Body of pancreas (tissue), 4 donors: ENCODE results near the gene SLBP.

Experiments used
- POLR2A ChIP-seq, 3 donors: fragments of 450-650 bp; IDR thresholded peaks; one replicate each; pipeline ENCODE4 v1.6.1; 2016; ENCODE audit warnings: antibody characterized with exemption in 3 of 3, mild to moderate bottlenecking in 2 of 3
- TF ChIP-seq, protein P1 (sequence below), 7 experiments: fragments of 450-650 bp in 4 of 7; fragments of 200-600 bp in 3 of 7; sonication (generic) in 3 of 7; IDR thresholded peaks; one replicate each; pipeline ENCODE4 v1.5.1; 2016 to 2019; ENCODE audit warnings: antibody characterized with exemption in 7 of 7

DNA sequence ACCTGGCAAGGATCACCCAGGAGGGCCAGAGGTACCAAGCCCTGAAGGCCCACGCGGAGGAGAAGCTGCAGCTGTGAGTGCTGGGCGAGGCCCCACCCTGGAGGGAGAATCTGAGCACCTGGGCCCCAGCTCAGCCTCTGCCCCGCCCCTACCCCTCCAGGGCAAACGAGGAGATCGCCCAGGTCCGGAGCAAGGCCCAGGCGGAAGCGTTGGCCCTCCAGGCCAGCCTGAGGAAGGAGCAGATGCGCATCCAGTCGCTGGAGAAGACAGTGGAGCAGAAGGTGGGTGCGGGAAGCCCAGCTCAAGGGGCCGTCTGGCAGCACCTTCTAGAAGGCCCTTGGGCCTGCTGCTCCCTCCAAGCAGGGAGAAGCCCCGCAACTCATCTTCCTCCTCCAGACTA, 32.4 kb upstream of the SLBP start:
- TF ChIP-seq, protein P1, sequence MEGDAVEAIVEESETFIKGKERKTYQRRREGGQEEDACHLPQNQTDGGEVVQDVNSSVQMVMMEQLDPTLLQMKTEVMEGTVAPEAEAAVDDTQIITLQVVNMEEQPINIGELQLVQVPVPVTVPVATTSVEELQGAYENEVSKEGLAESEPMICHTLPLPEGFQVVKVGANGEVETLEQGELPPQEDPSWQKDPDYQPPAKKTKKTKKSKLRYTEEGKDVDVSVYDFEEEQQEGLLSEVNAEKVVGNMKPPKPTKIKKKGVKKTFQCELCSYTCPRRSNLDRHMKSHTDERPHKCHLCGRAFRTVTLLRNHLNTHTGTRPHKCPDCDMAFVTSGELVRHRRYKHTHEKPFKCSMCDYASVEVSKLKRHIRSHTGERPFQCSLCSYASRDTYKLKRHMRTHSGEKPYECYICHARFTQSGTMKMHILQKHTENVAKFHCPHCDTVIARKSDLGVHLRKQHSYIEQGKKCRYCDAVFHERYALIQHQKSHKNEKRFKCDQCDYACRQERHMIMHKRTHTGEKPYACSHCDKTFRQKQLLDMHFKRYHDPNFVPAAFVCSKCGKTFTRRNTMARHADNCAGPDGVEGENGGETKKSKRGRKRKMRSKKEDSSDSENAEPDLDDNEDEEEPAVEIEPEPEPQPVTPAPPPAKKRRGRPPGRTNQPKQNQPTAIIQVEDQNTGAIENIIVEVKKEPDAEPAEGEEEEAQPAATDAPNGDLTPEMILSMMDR (IDR thresholded peaks at IDR 0.05): no peak
- TF ChIP-seq POLR2A (IDR thresholded peaks at IDR 0.05): no peak
